Liver (tissue), 9 donors: ENCODE results near the gene PHYKPL. TPM values are rescaled to one million over a fixed set of nuclear protein-coding genes. Genes with fewer than 3 reads are reported as not detected.
"Not testable (repeated sequence)": the region's sequence is repeated elsewhere in the genome, so short reads cannot be mapped to it uniquely, and the experiment has no call there.

Experiments
- DNase-seq: peaks from one replicate; pipeline ENCODE4 v3.0.0-alpha.2; 2017; ENCODE audit warnings: low spot score
- H3K27ac ChIP-seq, 2 donors: one replicate each; pipeline ENCODE4 v1.7.0; 2013; ENCODE audit warnings: inconsistent platforms in 2 of 2, low read length in 2 of 2, control low read depth in 1 of 2, low read depth in 1 of 2, mild to moderate bottlenecking in 1 of 2
- H3K27me3 ChIP-seq, 4 donors: one replicate each; pipeline versions ENCODE4 v1.6.1 to v1.7.0; 2013; ENCODE audit warnings: low read length in 3 of 4, inconsistent platforms in 1 of 4, mild to moderate bottlenecking in 1 of 4, moderate library complexity in 1 of 4; ENCODE audit not compliant: control insufficient read depth in 4 of 4, insufficient read depth in 4 of 4
- H3K36me3 ChIP-seq, 4 donors: one replicate each; pipeline versions ENCODE4 v1.6.1 to v1.7.0; 2013; ENCODE audit warnings: low read length in 3 of 4, mild to moderate bottlenecking in 3 of 4, low read depth in 1 of 4, moderate library complexity in 1 of 4; ENCODE audit not compliant: control insufficient read depth in 4 of 4, insufficient read depth in 3 of 4
- H3K4me1 ChIP-seq, 4 donors: one replicate each; pipeline versions ENCODE4 v1.6.1 to v1.7.0; 2013; ENCODE audit warnings: low read length in 3 of 4, mild to moderate bottlenecking in 3 of 4, moderate library complexity in 1 of 4; ENCODE audit not compliant: control insufficient read depth in 4 of 4, insufficient read depth in 4 of 4
- H3K4me3 ChIP-seq, 3 donors: one replicate each; pipeline versions ENCODE4 v1.6.1 to v1.7.0; 2013; ENCODE audit warnings: low read length in 3 of 3, control low read depth in 1 of 3, low read depth in 1 of 3, mild to moderate bottlenecking in 1 of 3
- H3K9ac ChIP-seq, 2 donors: one replicate each; pipeline ENCODE4 v1.7.0; 2013; ENCODE audit warnings: low read length in 2 of 2, mild to moderate bottlenecking in 2 of 2, moderate library complexity in 2 of 2, control low read depth in 1 of 2, low read depth in 1 of 2
- H3K9me3 ChIP-seq, 4 donors: one replicate each; pipeline versions ENCODE4 v1.6.1 to v1.7.0; 2013; ENCODE audit warnings: low read length in 3 of 4; ENCODE audit not compliant: control insufficient read depth in 4 of 4
- EGR1 ChIP-seq, 2 donors: IDR thresholded peaks; 2 replicates each; pipeline ENCODE4 v1.6.1; 2016 to 2018; ENCODE audit warnings: antibody characterized with exemption in 2 of 2, low read depth in 2 of 2
- FOXA2 ChIP-seq: IDR thresholded peaks from 2 replicates; pipeline ENCODE4 v1.6.1; 2016; ENCODE audit warnings: antibody characterized with exemption
- GABPA ChIP-seq, 2 donors: IDR thresholded peaks in 1 of 2; conservative IDR thresholded peaks in 1 of 2; 2 replicates each; pipeline ENCODE4 v1.6.1; 2016; ENCODE audit warnings: antibody characterized with exemption in 2 of 2, mild to moderate bottlenecking in 1 of 2, moderate library complexity in 1 of 2
- HNF4A ChIP-seq, 2 donors: conservative IDR thresholded peaks; 2 replicates each; pipeline ENCODE4 v1.6.1; 2016; ENCODE audit warnings: antibody characterized with exemption in 2 of 2, mild to moderate bottlenecking in 2 of 2
- HNF4G ChIP-seq: IDR thresholded peaks from 2 replicates; pipeline ENCODE4 v1.6.1; 2016; ENCODE audit warnings: antibody characterized with exemption
- JUND ChIP-seq, 2 donors: IDR thresholded peaks; 2 replicates each; pipeline ENCODE4 v1.6.1; 2016; ENCODE audit warnings: antibody characterized with exemption in 2 of 2
- NR2F2 ChIP-seq: IDR thresholded peaks from 2 replicates; pipeline ENCODE4 v1.6.1; 2016; ENCODE audit warnings: antibody characterized with exemption
- RAD21 ChIP-seq, 2 donors: IDR thresholded peaks; 2 replicates each; pipeline ENCODE4 v1.6.1; 2016; ENCODE audit warnings: antibody characterized with exemption in 2 of 2, mild to moderate bottlenecking in 2 of 2
- RXRA ChIP-seq, 2 donors: IDR thresholded peaks; 2 replicates each; pipeline ENCODE4 v1.6.1; 2017 to 2018; ENCODE audit warnings: antibody characterized with exemption in 2 of 2, mild to moderate bottlenecking in 1 of 2
- SP1 ChIP-seq: IDR thresholded peaks from 2 replicates; pipeline ENCODE4 v1.6.1; 2018; ENCODE audit warnings: antibody characterized with exemption, mild to moderate bottlenecking
- TAF1 ChIP-seq: conservative IDR thresholded peaks from 2 replicates; pipeline ENCODE4 v1.6.1; 2016; ENCODE audit warnings: antibody characterized with exemption, mild to moderate bottlenecking
- YY1 ChIP-seq: IDR thresholded peaks from 2 replicates; pipeline ENCODE4 v1.6.1; 2016; ENCODE audit warnings: antibody characterized with exemption, mild to moderate bottlenecking
- WGBS: extraction: QIAGEN DNeasy Blood & Tissue Kit; methylation state at CpG from one replicate; pipeline ENCODE4 v1.1.7; 2013; 5-methylcytosine and 5-hydroxymethylcytosine counted together
- polyA plus RNA-seq, 2 donors: library from polyadenylated mRNA; stranded (reverse) in 1 of 2; unstranded in 1 of 2; fragments of 200-250 nt in 1 of 2; fragments of >200 nt in 1 of 2; fragmentation: Nextera tagmentation in 1 of 2; extraction: Ambion mirVana in 1 of 2; gene quantifications; one replicate each; pipeline versions ENCODE4 v1.2.1 to v1.2.3, GENCODE V29; 2013 to 2015
- total RNA-seq, 2 donors: library from RNA; depleted of rRNA; stranded (reverse); fragments of >200 nt; gene quantifications; one replicate each; pipeline ENCODE4 v1.2.3, GENCODE V29; 2014
- TF ChIP-seq, protein P1 (sequence below): IDR thresholded peaks from 2 replicates; pipeline ENCODE4 v1.6.1; 2016; ENCODE audit warnings: antibody characterized with exemption
- TF ChIP-seq, protein P2 (sequence below): fragments of 150-350 bp; IDR thresholded peaks from 2 replicates; pipeline ENCODE4 v1.5.1; 2017; ENCODE audit warnings: improper control_type of control experiment, low read depth, low read length; ENCODE audit not compliant: missing input control
- TF ChIP-seq, protein P3 (sequence below): IDR thresholded peaks from 2 replicates; pipeline ENCODE4 v1.6.1; 2016; ENCODE audit warnings: antibody characterized with exemption
- TF ChIP-seq, protein P4 (sequence below): IDR thresholded peaks from 2 replicates; pipeline ENCODE4 v1.6.1; 2016; ENCODE audit warnings: antibody characterized with exemption
- TF ChIP-seq, protein P5 (sequence below): IDR thresholded peaks from 2 replicates; pipeline ENCODE4 v1.6.1; 2016; ENCODE audit warnings: antibody characterized with exemption, mild to moderate bottlenecking
- donor health status: healthy.
- donor health status: healthy.
- donor health status: healthy.
- donor health status: healthy.
- donor health status: healthy.

PHYKPL gene
- total and polyA plus RNA-seq, 4 donors = 25.6 to 103 (median 45.0) TPM

DNA sequence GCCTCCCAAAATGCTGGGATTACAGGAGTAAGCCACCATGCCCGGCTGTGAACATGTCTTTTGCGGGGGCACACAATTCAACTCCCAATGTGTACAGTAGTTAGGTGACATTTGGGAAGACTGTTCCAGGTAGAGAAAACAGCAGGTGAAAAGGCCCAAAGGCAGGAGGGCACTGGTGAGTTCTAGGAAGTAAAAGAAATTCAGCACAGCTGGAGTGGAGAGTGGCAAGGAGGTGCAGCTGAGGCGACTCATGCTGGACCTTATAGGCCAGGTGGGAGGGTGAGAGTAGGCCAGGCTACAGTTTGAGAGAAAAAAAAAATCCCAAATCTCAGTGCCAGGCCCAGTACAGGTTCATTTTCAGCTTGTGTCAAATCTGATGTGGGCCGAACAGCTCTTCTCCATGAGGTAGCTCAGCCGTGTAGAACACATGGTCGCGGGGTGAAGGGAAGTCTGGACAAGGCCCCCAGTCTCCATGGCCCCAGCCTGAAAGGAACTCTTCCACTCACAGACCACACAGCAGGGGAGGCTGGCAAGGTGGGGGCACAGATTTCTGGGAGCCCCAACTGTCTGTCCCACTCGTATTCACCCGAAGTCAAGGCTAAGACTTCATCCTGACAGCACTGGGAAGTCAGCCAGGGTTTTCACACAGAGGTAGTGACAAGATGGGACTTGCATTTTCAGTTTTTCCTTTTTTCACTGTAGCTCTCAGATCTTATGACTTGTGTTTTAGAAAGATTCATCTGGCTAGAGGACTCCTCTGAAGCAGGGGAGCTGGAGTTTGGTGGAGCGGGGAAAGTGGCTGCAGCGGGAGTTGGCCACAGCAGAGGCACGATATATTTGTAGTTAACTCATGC is 32.8 kb downstream of the PHYKPL start:
- Histone ChIP-seq H3K9me3 (no peaks in the 10 kb centered on the region), H3K36me3 (no peaks in the 10 kb centered on the region), H3K27ac (no peak overlapping the region), H3K4me3 (no peak overlapping the region), H3K4me1 (peaks cover under 1 to 11% (median 8%) of the 10 kb centered on the region in 4 donors), H3K9ac (no peak overlapping the region), H3K27me3 (no peaks in the 10 kb centered on the region)
- TF ChIP-seq SP1 (no peak), NR2F2 (no peak), HNF4A (conservative IDR thresholded peaks at IDR 0.05) (no peak), GABPA (IDR thresholded peaks at IDR 0.05 in 1 of 2, conservative IDR thresholded peaks at IDR 0.05 in 1 of 2) (no peak), TAF1 (no peak), YY1 (no peak), HNF4G (no peak), RAD21 (IDR thresholded peaks at IDR 0.05) (no peak), FOXA2 (no peak), EGR1 (IDR thresholded peaks at IDR 0.05; ENCODE audit: low read depth in 2 of 2) (no peak), RXRA (IDR thresholded peaks at IDR 0.05) (no peak)
- TF ChIP-seq, protein P1, sequence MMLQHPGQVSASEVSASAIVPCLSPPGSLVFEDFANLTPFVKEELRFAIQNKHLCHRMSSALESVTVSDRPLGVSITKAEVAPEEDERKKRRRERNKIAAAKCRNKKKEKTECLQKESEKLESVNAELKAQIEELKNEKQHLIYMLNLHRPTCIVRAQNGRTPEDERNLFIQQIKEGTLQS = no peak
- TF ChIP-seq, protein P2, sequence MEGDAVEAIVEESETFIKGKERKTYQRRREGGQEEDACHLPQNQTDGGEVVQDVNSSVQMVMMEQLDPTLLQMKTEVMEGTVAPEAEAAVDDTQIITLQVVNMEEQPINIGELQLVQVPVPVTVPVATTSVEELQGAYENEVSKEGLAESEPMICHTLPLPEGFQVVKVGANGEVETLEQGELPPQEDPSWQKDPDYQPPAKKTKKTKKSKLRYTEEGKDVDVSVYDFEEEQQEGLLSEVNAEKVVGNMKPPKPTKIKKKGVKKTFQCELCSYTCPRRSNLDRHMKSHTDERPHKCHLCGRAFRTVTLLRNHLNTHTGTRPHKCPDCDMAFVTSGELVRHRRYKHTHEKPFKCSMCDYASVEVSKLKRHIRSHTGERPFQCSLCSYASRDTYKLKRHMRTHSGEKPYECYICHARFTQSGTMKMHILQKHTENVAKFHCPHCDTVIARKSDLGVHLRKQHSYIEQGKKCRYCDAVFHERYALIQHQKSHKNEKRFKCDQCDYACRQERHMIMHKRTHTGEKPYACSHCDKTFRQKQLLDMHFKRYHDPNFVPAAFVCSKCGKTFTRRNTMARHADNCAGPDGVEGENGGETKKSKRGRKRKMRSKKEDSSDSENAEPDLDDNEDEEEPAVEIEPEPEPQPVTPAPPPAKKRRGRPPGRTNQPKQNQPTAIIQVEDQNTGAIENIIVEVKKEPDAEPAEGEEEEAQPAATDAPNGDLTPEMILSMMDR = no peak
- TF ChIP-seq, protein P3, sequence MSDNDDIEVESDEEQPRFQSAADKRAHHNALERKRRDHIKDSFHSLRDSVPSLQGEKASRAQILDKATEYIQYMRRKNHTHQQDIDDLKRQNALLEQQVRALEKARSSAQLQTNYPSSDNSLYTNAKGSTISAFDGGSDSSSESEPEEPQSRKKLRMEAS = no peak
- TF ChIP-seq, protein P4, sequence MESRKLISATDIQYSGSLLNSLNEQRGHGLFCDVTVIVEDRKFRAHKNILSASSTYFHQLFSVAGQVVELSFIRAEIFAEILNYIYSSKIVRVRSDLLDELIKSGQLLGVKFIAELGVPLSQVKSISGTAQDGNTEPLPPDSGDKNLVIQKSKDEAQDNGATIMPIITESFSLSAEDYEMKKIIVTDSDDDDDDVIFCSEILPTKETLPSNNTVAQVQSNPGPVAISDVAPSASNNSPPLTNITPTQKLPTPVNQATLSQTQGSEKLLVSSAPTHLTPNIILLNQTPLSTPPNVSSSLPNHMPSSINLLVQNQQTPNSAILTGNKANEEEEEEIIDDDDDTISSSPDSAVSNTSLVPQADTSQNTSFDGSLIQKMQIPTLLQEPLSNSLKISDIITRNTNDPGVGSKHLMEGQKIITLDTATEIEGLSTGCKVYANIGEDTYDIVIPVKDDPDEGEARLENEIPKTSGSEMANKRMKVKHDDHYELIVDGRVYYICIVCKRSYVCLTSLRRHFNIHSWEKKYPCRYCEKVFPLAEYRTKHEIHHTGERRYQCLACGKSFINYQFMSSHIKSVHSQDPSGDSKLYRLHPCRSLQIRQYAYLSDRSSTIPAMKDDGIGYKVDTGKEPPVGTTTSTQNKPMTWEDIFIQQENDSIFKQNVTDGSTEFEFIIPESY = no peak
- WGBS = 86% methylated on average over 12 of the region's 12 CpGs
- DNase-seq = no peak

DNA sequence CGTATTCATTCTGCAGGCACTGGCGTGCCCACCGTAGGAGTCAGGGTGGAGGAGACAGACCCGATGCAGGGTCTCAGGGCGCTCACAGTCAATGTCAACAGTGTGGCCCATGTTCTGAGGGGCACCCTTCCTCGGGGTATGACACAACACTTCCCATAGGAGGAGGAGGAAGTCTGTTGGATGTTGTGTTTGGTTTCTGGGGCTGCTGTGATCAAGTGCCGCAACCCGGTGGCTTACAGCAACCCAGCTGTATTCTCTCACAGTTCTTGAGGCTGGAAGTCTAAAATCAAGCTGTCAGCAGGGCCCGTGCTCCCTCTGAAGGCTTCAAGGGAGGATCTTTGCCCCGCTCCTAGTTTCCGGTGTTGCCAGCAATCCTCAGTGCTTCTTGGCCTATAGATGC is 33.9 kb downstream of the PHYKPL start:
- H3K36me3 ChIP-seq = no peaks in the 10 kb centered on the region
- no peak overlapping the region for H3K27ac ChIP-seq
- peaks cover 4 to 15% (median 7%) of the 10 kb centered on the region in 4 donors for H3K4me1 ChIP-seq
- no peaks in the 10 kb centered on the region for H3K9me3 ChIP-seq
- H3K27me3 ChIP-seq = no peaks in the 10 kb centered on the region
- no peak overlapping the region for H3K9ac ChIP-seq
- 90% methylated on average over 11 of the region's 11 CpGs for WGBS
- TF ChIP-seq EGR1 (IDR thresholded peaks at IDR 0.05; ENCODE audit: low read depth in 2 of 2) = no peak
- TF ChIP-seq RXRA (IDR thresholded peaks at IDR 0.05) = no peak
- TF ChIP-seq TAF1 = no peak
- TF ChIP-seq RAD21 (IDR thresholded peaks at IDR 0.05) = no peak
- TF ChIP-seq, protein P3 = no peak
- no peak for TF ChIP-seq HNF4A (conservative IDR thresholded peaks at IDR 0.05)
- no peak for TF ChIP-seq JUND (IDR thresholded peaks at IDR 0.05)
- TF ChIP-seq, protein P5, sequence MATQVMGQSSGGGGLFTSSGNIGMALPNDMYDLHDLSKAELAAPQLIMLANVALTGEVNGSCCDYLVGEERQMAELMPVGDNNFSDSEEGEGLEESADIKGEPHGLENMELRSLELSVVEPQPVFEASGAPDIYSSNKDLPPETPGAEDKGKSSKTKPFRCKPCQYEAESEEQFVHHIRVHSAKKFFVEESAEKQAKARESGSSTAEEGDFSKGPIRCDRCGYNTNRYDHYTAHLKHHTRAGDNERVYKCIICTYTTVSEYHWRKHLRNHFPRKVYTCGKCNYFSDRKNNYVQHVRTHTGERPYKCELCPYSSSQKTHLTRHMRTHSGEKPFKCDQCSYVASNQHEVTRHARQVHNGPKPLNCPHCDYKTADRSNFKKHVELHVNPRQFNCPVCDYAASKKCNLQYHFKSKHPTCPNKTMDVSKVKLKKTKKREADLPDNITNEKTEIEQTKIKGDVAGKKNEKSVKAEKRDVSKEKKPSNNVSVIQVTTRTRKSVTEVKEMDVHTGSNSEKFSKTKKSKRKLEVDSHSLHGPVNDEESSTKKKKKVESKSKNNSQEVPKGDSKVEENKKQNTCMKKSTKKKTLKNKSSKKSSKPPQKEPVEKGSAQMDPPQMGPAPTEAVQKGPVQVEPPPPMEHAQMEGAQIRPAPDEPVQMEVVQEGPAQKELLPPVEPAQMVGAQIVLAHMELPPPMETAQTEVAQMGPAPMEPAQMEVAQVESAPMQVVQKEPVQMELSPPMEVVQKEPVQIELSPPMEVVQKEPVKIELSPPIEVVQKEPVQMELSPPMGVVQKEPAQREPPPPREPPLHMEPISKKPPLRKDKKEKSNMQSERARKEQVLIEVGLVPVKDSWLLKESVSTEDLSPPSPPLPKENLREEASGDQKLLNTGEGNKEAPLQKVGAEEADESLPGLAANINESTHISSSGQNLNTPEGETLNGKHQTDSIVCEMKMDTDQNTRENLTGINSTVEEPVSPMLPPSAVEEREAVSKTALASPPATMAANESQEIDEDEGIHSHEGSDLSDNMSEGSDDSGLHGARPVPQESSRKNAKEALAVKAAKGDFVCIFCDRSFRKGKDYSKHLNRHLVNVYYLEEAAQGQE = no peak
- DNase-seq = no peak
- no peak overlapping the region for H3K4me3 ChIP-seq

DNA sequence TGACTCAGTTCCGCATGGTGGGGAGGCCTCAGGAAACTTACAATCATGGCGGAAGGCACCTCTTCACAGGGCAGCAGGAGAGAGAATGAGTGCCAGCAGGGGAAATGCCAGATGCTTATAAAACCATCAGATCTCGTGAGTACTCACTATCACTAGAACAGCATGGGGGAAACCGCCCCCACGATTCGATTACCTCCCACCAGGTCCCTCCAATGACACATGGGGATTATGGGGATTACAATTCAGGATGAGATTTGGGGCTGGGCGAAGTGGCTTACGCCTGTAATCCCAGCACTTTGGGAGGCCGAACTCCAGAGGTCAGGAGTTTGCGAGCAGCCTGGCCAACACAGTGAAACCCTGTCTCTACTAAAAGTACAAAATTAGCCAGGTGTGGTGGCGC is 34.5 kb downstream of the PHYKPL start:
- 77% methylated on average over 11 of the region's 11 CpGs for WGBS
- not testable (repeated sequence) for H3K9ac ChIP-seq, H3K27me3 ChIP-seq, DNase-seq, H3K36me3 ChIP-seq, H3K9me3 ChIP-seq, H3K27ac ChIP-seq, H3K4me3 ChIP-seq
- peaks cover 4 to 17% (median 6%) of the 10 kb centered on the region in 4 donors for H3K4me1 ChIP-seq
